GM19238 (cell line): Measurements from ENCODE around the gene MAPKAPK2.
A peak's percentile ranks its signal among the peaks of the same experiment; 100 is the strongest.

Experiments used
- DNase-seq: peaks from one replicate; pipeline ENCODE4 v3.0.0; 2011; ENCODE audit warnings: low spot score; ENCODE audit not compliant: insufficient read length

Gene MAPKAPK2

DNA sequence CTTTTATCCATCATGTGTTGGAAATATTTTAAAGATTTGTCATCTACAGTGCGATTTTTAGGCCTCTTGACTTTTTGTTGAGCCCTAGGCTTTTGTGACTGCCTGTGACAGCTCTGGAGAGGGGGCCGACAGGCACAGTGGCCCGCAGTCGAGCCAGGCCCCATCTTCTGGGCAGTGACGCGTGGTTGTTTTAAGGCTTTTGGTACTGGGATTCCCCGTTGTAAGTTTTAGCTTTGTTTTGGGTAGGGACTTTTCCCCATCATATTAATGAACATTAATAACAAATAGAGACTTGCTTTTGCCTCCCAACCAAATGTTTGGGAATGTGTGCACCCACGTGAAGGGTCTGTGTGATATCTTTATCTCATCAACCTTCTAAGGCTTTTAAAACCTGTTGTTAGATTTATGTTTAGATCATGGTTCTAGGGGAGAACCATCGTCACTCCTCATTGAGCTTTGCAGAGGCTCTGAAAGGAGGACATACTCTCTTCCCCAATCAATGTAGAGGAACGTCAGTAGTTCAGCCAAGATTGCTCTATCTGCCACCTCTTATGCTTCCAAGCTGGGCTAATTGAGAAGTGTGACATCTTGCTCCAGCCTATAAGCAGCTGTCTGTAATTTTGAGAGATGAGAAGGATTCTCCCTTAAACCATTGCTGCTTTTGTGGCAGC is 34.6 kb downstream of the MAPKAPK2 start:
- no peak for DNase-seq

- no peak for DNase-seq
Measured at GRCh38 chr1:206721454-206721853, 36.7 kb downstream of the MAPKAPK2 start.

DNA sequence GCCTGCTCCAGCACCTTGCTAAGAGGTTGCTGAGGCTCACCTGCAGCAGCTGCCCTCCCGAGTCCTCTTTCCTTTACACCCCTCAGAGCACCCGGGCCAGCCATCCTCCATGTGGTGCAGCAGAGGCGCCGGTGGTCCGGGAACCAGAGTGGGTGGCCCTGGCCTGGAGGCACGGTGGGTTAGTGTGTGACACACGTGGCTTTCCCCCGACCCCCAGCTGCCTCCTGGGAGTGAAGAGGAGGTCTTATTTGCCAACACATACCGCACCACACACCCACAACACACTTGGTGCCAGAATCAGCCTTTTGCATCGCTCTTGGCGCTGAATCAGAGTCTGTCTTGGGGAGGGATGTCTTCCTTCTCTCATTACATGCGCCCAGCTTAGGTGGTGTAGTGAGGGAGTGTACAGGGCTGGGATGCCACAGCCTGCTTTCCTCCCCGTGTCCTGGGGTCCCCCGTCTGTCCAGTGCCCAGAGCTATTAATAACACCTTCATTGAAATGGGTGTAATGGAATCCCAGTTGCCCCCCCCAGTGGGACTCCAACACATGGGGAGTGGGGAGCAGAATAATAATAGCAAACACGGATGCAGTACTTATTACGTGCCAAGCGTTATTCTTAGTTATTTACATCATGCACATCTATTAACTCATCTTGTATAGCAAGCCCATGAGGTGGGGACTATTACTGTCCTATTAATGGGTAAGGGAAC is 38.2 kb downstream of the MAPKAPK2 start:
- DNase-seq, result no peak

- DNase-seq, result no peak
Measured at GRCh38 chr1:206723462-206723804, 38.7 kb downstream of the MAPKAPK2 start.

DNA sequence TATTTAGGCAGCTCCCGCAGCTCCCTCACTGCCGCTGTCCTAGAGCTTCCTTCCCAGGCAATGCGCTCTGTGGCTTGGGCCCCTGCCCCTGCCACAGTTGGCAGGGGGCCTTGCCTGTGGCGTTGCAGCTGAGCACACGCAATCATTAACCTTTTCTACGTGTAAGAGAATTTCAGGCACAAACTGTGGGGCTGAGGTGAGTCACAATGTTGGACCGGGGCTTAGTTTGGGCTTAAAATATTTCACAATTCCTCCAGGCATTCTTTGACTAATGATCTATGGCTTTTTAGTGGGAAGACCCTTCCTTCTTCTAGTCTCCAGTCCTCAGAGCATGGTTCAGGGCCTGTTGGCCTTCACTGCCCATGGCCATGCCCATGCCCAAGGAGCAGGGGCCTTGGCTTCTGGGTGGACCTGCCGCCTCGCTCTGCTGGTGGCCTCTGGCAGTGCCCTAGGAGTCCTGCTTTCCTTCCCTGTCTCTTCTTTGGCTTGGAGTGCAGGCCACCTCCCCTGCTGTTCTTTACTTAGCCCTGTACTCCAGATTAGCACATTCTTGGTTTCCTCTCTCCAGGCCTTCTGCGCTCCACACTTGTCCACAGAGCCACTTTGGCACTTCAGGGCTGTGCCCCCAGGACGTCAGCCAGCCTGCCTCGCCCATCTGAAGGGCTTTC is 39.2 kb downstream of the MAPKAPK2 start:
- DNase-seq, result no peak

- peak; percentile 41 for DNase-seq
Measured at GRCh38 chr1:206725109-206725963, 40.6 kb downstream of the MAPKAPK2 start.

GRCh38 chr1:206727981-206728696 is 43.4 kb downstream of the MAPKAPK2 start:
- DNase-seq, result no peak

DNA sequence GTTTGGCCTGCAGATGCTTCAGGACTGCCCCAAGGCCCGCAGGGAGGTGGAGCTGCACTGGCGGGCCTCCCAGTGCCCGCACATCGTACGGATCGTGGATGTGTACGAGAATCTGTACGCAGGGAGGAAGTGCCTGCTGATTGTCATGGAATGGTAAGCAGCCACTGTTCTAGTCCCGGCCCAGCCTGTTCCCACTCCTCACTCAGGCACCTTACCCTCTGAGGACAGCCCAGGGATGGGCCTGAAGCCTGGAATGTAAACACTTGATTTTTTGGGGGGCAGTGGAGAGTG is 43.9 kb downstream of the MAPKAPK2 start:
- DNase-seq, result no peak

DNA sequence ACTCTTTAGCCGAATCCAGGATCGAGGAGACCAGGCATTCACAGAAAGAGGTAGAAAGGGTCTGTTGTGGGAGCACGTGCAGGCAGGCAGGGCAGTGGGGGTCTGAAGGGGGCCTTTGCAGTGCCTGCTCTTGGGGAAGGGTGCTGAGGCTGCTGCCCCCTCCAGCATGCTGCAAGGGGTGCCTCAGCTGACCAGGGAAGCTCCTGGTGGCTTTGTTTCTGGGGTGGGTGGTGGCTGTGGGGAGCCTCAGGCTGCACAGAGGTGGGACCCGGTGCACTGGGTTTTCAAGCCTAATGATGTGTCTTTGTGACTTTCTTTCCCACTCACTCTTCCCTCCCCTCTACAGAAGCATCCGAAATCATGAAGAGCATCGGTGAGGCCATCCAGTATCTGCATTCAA is 44.3 kb downstream of the MAPKAPK2 start:
- DNase-seq, result no peak

- DNase-seq, result no peak
Measured at GRCh38 chr1:206729507-206729906, 44.8 kb downstream of the MAPKAPK2 start.

GRCh38 chr1:206732508-206732907 is 47.8 kb downstream of the MAPKAPK2 start:
- no peak for DNase-seq

GRCh38 chr1:206732992-206733391 is 48.3 kb downstream of the MAPKAPK2 start:
- no peak for DNase-seq

GRCh38 chr1:206734499-206735142 is 49.9 kb downstream of the MAPKAPK2 start:
- peak; percentile 59 for DNase-seq

GRCh38 chr1:206735553-206736031 is 50.9 kb downstream of the MAPKAPK2 start:
- no peak for DNase-seq

DNA sequence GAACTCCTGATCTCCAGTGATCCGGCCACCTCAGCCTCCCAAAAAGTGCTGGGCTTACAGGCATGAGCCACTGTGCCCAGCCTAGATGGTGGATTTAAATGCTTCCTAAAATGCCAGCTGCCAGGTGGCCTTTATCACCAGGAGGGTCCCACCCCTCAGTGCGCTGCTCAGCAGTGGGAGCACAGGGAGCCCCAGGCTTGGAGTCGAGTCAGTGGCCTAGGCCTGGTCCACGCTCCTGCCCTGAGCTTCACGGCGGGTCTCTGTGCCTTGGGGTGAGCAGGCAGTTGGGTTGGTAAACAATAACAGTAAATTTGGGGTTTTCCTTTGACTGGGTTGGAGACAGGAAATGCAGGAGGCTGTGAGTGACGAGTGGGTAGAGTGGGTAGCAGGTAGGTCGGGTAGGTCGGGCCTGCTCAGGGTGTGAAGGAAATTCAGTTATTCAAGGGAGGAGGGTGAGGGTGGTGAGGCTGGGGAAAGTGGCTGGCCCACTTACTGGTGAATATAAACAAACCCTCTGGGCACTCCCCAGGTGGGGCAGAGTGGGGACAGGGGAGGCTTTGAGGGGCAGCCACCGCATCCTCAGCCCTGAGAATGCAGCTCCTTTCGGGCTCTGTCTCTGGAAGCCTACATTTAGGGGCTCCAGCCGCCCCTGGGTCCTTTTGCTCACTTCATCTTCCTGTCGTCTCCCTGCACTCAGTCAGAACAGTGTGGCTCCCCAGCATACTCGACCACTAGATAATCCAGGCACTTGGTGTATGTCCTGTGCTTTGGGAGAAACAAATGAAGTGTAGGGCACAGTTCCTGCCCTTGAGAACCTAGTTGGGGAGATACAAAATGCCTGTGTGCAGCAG is 52.4 kb downstream of the MAPKAPK2 start:
- DNase-seq, result no peak

DNA sequence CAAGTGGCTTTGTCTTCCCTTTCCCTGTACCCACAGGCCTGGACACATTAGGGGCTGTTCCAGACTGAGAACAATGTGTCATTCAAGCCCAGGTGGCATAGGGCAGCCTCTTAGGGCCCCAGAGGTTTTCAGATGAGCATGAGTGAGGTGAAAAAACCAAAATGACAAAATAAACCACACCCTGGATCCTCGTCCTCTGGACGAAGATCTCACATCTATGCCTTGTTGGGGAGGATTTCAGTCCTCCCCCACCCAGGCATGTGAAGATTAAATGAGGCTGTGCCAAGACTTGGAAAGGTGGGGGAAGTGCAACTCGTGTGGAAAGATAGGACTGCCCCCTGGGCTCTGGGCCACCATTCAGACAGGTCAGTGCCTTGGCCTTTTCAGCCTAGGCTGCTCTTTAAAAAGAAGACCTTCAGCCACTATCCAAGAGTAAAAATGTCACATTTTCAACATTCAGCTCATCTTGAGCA is 53.1 kb downstream of the MAPKAPK2 start:
- DNase-seq, result peak; percentile 40

GRCh38 chr1:206738370-206739366 is 54.0 kb downstream of the MAPKAPK2 start:
- DNase-seq, result no peak

GRCh38 chr1:206739411-206740076 is 54.8 kb downstream of the MAPKAPK2 start:
- peak; percentile 76 for DNase-seq
